HepG2 (cell line): ENCODE results near the gene GDPGP1. TPM values are rescaled to one million over a fixed set of nuclear protein-coding genes. Genes with fewer than 3 reads are reported as not detected.

Experiments
- GFI1 ChIP-seq: sonication (generic); formaldehyde crosslinking; IDR thresholded peaks from 2 replicates; pipeline ENCODE4 v1.5.0; 2020; ENCODE audit warnings: missing genetic modification reagents, mild to moderate bottlenecking, borderline replicate concordance
- GTF3A ChIP-seq: sonication (generic); formaldehyde crosslinking; conservative IDR thresholded peaks from 2 replicates; pipeline ENCODE4 v1.4.0; 2020; ENCODE audit warnings: mild to moderate bottlenecking, missing genetic modification reagents
- HNRNPLL ChIP-seq: fragments of 200-400 bp; formaldehyde crosslinking; IDR thresholded peaks from 2 replicates; pipeline ENCODE4 v1.6.1; 2017; ENCODE audit warnings: mild to moderate bottlenecking, low read depth, low read length; ENCODE audit not compliant: poor library complexity, severe bottlenecking
- HOXA5 ChIP-seq: sonication (generic); formaldehyde crosslinking; IDR thresholded peaks from 2 replicates; pipeline ENCODE4 v1.4.0; 2020; ENCODE audit warnings: missing genetic modification reagents
- KDM2A ChIP-seq: sonication (generic); formaldehyde crosslinking; IDR thresholded peaks from 2 replicates; pipeline ENCODE4 v1.4.0; 2020; ENCODE audit warnings: low read depth, missing genetic modification reagents, borderline replicate concordance
- RXRA ChIP-seq: sonication (generic); formaldehyde crosslinking; IDR thresholded peaks from 2 replicates; pipeline ENCODE4 v1.5.1; 2020; ENCODE audit warnings: missing genetic modification reagents
- SRSF1 ChIP-seq: fragments of 200-400 bp; formaldehyde crosslinking; optimal IDR thresholded peaks from 2 replicates; pipeline ENCODE3; 2017; ENCODE audit warnings: mild to moderate bottlenecking, low read depth, low read length, moderate library complexity
- ZFP37 ChIP-seq: sonication (generic); formaldehyde crosslinking; IDR thresholded peaks from 2 replicates; pipeline ENCODE4 v1.4.0; 2020; ENCODE audit warnings: missing genetic modification reagents, borderline replicate concordance
- ZFYVE20 ChIP-seq: sonication (generic); formaldehyde crosslinking; IDR thresholded peaks from 2 replicates; pipeline ENCODE4 v1.8.0; 2023; ENCODE audit warnings: low read depth, mild to moderate bottlenecking, moderate library complexity, missing genetic modification reagents, borderline replicate concordance
- ZMAT5 ChIP-seq: sonication (generic); formaldehyde crosslinking; IDR thresholded peaks from 2 replicates; pipeline ENCODE4 v1.5.0; 2020; ENCODE audit warnings: mild to moderate bottlenecking, low read depth, missing genetic modification reagents, borderline replicate concordance
- ZMYM2 ChIP-seq: sonication (generic); formaldehyde crosslinking; IDR thresholded peaks from 2 replicates; pipeline ENCODE4 v1.8.0; 2022; ENCODE audit warnings: mild to moderate bottlenecking, missing genetic modification reagents
- ZNF160 ChIP-seq: sonication (generic); formaldehyde crosslinking; IDR thresholded peaks from 2 replicates; pipeline ENCODE4 v1.8.0; 2022; ENCODE audit warnings: mild to moderate bottlenecking, inconsistent platforms, missing genetic modification reagents
- ZNF317 ChIP-seq: sonication (generic); formaldehyde crosslinking; IDR thresholded peaks from 2 replicates; pipeline ENCODE4 v1.5.0; 2020; ENCODE audit warnings: mild to moderate bottlenecking, missing genetic modification reagents
- ZNF318 ChIP-seq: sonication (generic); formaldehyde crosslinking; IDR thresholded peaks from 2 replicates; pipeline ENCODE4 v1.4.0; 2020; ENCODE audit warnings: mild to moderate bottlenecking, missing genetic modification reagents
- ZNF331 ChIP-seq: sonication (generic); formaldehyde crosslinking; IDR thresholded peaks from 2 replicates; pipeline ENCODE4 v1.4.0; 2020; ENCODE audit warnings: missing genetic modification reagents
- ZNF383 ChIP-seq: sonication (generic); formaldehyde crosslinking; IDR thresholded peaks from 2 replicates; pipeline ENCODE4 v1.4.0; 2020; ENCODE audit warnings: missing genetic modification reagents, mild to moderate bottlenecking, borderline replicate concordance
- ZNF552 ChIP-seq: sonication (generic); formaldehyde crosslinking; IDR thresholded peaks from 2 replicates; pipeline ENCODE4 v1.9.0; 2022; ENCODE audit warnings: missing genetic modification reagents, mild to moderate bottlenecking, borderline replicate concordance
- ZNF563 ChIP-seq: sonication (generic); formaldehyde crosslinking; IDR thresholded peaks from 2 replicates; pipeline ENCODE4 v1.8.0; 2022; ENCODE audit warnings: mild to moderate bottlenecking, moderate library complexity, missing genetic modification reagents
- ZNF629 ChIP-seq: sonication (generic); formaldehyde crosslinking; conservative IDR thresholded peaks from 2 replicates; pipeline ENCODE4 v1.5.0; 2020; ENCODE audit warnings: missing genetic modification reagents
- ZZZ3 ChIP-seq: sonication (generic); formaldehyde crosslinking; IDR thresholded peaks from 2 replicates; pipeline ENCODE4 v1.4.0; 2020; ENCODE audit warnings: missing genetic modification reagents, mild to moderate bottlenecking, borderline replicate concordance
- polyA plus RNA-seq, 8 experiments: library from polyadenylated mRNA; depleted of rRNA in 3 of 8; stranded (reverse) in 7 of 8; unstranded in 1 of 8; fragments of >200 nt; fragmentation: Illumina TruSeq in 4 of 8; extraction: Trizol in 4 of 8; gene quantifications; 2 replicates each; pipeline versions ENCODE4 v1.2.1 to v1.2.3, GENCODE V29; 2011 to 2016; ENCODE audit warnings: low read depth in 4 of 8, missing spikeins in 1 of 8, mixed read lengths in 1 of 8; ENCODE audit not compliant: insufficient read depth in 1 of 8
- total RNA-seq, 5 experiments: library from RNA; depleted of rRNA; stranded (reverse); fragments of >200 nt; fragmentation: Illumina TruSeq; extraction: Trizol; gene quantifications; 2 replicates each; pipeline ENCODE4 v1.2.3, GENCODE V29; 2016; ENCODE audit warnings: low read depth in 1 of 5

The GDPGP1 gene
- total and polyA plus RNA-seq, 2 of the 13 experiments (the other 11 are each of a cell fraction or from before 2014, with no cell fraction given), result 1.5 to 4.3 TPM

DNA sequence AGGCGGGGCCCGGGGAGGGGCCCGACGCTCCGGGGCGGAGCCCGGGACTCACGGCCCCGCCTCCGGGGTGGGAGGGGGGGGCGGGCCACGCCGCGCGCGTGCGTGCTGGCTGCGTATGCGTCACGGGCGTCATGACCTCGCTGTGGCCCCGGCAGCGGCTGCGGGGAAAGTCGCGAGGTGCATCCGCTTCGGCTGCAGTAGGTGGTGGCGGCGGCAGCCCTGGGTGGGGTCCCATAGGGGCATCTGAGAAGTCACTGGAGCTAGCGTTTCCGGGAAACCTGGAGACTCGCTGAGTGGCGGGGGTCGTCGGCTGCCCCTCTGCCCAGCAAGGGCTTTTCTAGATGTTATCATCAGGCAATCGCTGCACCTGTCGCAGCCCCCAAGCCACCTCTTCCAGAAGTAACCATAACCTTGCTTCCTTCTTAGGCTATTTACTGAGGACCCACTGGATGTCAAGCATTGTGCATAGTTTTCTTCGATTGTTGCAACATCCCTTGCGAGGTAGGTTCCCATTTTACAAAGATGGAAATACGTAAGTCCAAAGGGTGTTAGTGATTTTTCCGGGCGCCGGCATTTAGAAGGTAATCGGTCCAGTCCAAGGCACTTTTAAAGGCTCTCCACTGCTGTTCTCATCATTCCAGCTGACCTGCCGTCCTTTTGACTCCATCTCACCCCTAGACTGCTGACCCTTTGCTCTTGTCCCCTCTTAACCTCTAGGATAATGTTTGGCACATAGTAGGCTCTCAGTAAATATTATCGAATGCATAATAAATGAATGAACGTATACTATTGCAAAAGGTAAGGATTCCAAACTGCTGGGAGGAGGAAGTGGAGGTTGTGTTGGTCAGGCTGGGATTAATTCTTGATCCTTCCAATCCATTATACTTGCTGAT, at the start of gene GDPGP1 (continued):
- peak; percentile 4; the same call in 1 of the 2 replicates for TF ChIP-seq HOXA5
- TF ChIP-seq GTF3A, result no peak; the same call in 1 of the 2 replicates
- TF ChIP-seq GFI1 (CRISPR knock-in tag), result no peak
- no peak for TF ChIP-seq ZMYM2 (CRISPR knock-in tag)
- no peak for TF ChIP-seq ZFYVE20 (CRISPR knock-in tag)
- TF ChIP-seq ZNF383, result no peak
- peak; percentile 69 for TF ChIP-seq RXRA (CRISPR knock-in tag)
- TF ChIP-seq KDM2A (CRISPR knock-in tag), result 0 out of 2 replicates have a peak, but pooled peaks have one; percentile 4
- TF ChIP-seq ZNF563 (CRISPR knock-in tag), result 0 out of 2 replicates have a peak, but pooled peaks have one; percentile 13
- 0 out of 2 replicates have a peak, but pooled peaks have one; percentile 3 for TF ChIP-seq ZNF317 (CRISPR knock-in tag)
- TF ChIP-seq ZNF160 (CRISPR knock-in tag), result no peak
- no peak; the same call in 1 of the 2 replicates for TF ChIP-seq ZZZ3 (CRISPR knock-in tag)
- peak; percentile 16 for TF ChIP-seq HNRNPLL
- TF ChIP-seq ZMAT5 (CRISPR knock-in tag), result no peak
- TF ChIP-seq ZNF331 (CRISPR knock-in tag), result 0 out of 2 replicates have a peak, but pooled peaks have one; percentile 30
- no peak for TF ChIP-seq ZFP37 (CRISPR knock-in tag)
- no peak for TF ChIP-seq ZNF552
- TF ChIP-seq SRSF1, result no peak
- no peak for TF ChIP-seq ZNF318 (CRISPR knock-in tag)
- no peak for TF ChIP-seq ZNF629 (CRISPR knock-in tag)
